Duodenal mucosa (tissue), 2 donors: ENCODE measurements around the gene MYL12A.

ENCODE experiments used
- H3K27ac ChIP-seq: one replicate; pipeline ENCODE4 v1.7.0; 2013; ENCODE audit warnings: low read depth, low read length
- H3K27me3 ChIP-seq, 2 donors: one replicate each; pipeline ENCODE4 v1.7.0; 2013; ENCODE audit warnings: low read length in 2 of 2, control low read depth in 1 of 2; ENCODE audit not compliant: insufficient read depth in 2 of 2, control insufficient read depth in 1 of 2
- H3K36me3 ChIP-seq, 2 donors: one replicate each; pipeline ENCODE4 v1.7.0; 2013; ENCODE audit warnings: low read length in 2 of 2, control low read depth in 1 of 2; ENCODE audit not compliant: insufficient read depth in 2 of 2, control insufficient read depth in 1 of 2
- H3K4me1 ChIP-seq, 2 donors: one replicate each; pipeline ENCODE4 v1.7.0; 2013; ENCODE audit warnings: low read length in 2 of 2, control low read depth in 1 of 2; ENCODE audit not compliant: insufficient read depth in 2 of 2, control insufficient read depth in 1 of 2
- H3K4me3 ChIP-seq, 2 donors: one replicate each; pipeline ENCODE4 v1.7.0; 2013; ENCODE audit warnings: low read length in 2 of 2, low read depth in 1 of 2
- H3K9ac ChIP-seq, 2 donors: one replicate each; pipeline ENCODE4 v1.7.0; 2013; ENCODE audit warnings: low read length in 2 of 2, low read depth in 1 of 2
- H3K9me3 ChIP-seq, 2 donors: one replicate each; pipeline ENCODE4 v1.7.0; 2013; ENCODE audit warnings: low read length in 2 of 2, control low read depth in 1 of 2; ENCODE audit not compliant: control insufficient read depth in 1 of 2

Gene MYL12A

DNA sequence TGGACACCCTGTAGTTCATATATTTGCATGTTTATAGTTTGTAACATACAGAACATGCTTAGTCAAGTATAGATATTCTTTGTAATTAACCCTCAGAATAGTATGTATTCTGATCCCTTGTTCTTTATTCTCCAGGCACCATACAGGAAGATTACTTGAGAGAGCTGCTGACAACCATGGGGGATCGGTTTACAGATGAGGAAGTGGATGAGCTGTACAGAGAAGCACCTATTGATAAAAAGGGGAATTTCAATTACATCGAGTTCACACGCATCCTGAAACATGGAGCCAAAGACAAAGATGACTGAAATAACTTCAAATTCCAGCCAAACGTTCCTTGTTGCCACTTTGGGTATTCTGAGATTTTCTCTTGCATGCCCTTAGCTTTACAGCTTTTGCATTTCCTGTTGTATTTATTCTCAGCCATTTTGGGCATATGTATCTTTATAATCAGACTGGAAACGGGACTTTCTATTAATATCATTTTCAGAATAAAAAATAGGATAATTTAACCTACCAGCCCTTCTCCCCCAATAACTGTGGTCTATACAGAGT lies 8.1 kb downstream of the MYL12A start:
- peaks cover 9 to 27% of the 10 kb centered on the region in 2 donors for H3K4me1 ChIP-seq
- H3K27me3 ChIP-seq: no peaks in the 10 kb centered on the region
- H3K4me3 ChIP-seq: no peak overlapping the region
- H3K36me3 ChIP-seq: peaks cover 46 to 56% of the 10 kb centered on the region in 2 donors
- H3K9me3 ChIP-seq: no peaks in the 10 kb centered on the region
- H3K9ac ChIP-seq: no peak overlapping the region
- H3K27ac ChIP-seq: no peak overlapping the region

DNA sequence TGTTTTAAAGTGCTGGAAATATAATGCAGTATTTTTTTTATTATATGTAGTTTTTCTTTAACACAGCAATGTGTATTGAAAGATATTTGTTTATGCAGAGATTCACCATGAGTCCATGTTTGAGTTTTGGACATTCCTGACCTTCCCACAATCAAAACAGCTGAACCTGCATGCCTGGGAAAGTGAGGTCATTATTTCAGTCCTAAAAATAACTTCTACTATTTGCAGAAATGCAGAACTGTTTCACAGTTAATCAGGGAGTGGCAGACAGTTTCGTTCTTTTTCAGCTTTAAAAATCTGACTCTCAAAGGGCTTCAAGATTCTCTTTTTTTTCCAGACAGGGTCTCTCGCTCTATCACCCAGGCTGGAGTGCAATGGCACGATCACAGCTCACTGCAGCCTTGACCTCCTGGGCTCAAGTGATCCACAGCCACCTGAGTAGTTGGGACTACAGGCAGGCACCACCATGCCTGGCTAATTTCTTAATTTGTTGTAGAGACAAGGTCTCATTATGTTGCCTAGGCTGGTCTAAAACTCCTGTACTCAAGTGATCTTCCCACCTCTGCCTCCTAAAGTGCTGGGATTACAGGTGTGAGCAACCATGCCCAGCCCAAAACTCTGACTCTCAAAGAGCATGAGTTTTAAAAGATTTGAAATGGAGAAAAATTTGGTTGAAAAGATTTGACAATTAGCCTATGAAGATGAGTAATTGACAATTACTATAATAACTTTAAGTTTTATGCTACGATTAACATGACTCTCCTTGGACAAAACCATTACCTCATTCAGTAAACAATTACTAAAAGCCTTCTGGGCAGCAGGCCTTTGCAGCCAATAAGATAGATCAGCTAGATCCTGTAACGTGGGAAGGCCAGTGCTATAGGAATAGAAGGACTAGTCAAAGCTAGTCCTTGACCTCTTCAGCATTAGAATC lies 9.4 kb downstream of the MYL12A start:
- Histone ChIP-seq H3K36me3 (peaks cover 46 to 56% of the 10 kb centered on the region in 2 donors), H3K4me3 (no peak overlapping the region), H3K27ac (no peak overlapping the region), H3K27me3 (no peaks in the 10 kb centered on the region), H3K9ac (no peak overlapping the region), H3K9me3 (no peaks in the 10 kb centered on the region), H3K4me1 (peaks cover 11 to 22% of the 10 kb centered on the region in 2 donors)

DNA sequence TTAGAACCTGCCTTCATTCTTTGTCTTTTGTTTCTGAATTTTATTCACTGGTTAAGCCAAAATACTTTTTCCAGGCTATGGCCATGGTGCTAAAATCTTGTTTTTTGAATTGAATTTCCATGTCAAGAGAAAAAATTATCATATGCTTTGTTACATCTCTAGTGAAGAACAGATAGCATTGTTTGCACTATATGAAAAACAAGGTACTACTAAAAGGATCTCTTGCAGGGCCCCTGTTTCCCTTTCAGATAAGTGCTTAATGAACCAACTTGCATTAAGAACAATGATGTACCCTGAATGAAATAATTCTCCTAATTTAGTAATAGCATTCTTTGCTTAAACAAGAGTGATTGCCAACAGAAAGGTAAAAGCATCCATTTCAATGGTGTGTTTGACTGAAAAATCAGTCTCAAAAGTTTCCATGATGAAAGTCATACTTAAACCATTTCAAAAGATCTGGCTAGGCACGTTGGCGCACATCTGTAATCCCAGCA lies 10.1 kb downstream of the MYL12A start:
- Histone ChIP-seq H3K4me3 (no peak overlapping the region), H3K9ac (no peak overlapping the region), H3K27ac (no peak overlapping the region), H3K27me3 (no peaks in the 10 kb centered on the region), H3K9me3 (no peaks in the 10 kb centered on the region), H3K36me3 (peaks cover 46 to 56% of the 10 kb centered on the region in 2 donors), H3K4me1 (peaks cover 11 to 15% of the 10 kb centered on the region in 2 donors)

DNA sequence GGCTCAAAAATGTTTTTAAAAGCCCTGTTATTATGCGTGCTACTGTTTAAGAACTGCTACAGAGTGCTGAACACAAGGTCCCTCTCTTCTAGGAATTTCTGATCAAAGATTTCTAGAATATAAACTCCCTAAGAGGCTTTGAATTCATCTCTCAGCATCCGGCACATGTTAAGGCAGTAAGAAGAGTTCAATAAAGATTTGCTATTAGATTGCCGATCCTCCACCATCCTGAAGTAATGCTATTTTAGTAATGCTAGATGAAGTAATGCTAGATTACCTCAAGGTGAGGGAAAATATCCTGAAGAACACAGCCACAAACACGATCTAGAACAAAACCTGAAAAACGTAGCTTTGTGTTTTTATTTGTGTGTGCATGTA lies 13.4 kb downstream of the MYL12A start:
- H3K4me1 ChIP-seq: peaks cover 31 to 34% of the 10 kb centered on the region in 2 donors
- peak overlapping the region; percentile 95 to 99 for H3K9ac ChIP-seq
- peak overlapping the region; percentile 96 for H3K27ac ChIP-seq
- H3K4me3 ChIP-seq: peak overlapping the region; percentile 96
- no peaks in the 10 kb centered on the region for H3K9me3 ChIP-seq
- peaks cover 16 to 27% of the 10 kb centered on the region in 2 donors for H3K36me3 ChIP-seq
- H3K27me3 ChIP-seq: no peaks in the 10 kb centered on the region

DNA sequence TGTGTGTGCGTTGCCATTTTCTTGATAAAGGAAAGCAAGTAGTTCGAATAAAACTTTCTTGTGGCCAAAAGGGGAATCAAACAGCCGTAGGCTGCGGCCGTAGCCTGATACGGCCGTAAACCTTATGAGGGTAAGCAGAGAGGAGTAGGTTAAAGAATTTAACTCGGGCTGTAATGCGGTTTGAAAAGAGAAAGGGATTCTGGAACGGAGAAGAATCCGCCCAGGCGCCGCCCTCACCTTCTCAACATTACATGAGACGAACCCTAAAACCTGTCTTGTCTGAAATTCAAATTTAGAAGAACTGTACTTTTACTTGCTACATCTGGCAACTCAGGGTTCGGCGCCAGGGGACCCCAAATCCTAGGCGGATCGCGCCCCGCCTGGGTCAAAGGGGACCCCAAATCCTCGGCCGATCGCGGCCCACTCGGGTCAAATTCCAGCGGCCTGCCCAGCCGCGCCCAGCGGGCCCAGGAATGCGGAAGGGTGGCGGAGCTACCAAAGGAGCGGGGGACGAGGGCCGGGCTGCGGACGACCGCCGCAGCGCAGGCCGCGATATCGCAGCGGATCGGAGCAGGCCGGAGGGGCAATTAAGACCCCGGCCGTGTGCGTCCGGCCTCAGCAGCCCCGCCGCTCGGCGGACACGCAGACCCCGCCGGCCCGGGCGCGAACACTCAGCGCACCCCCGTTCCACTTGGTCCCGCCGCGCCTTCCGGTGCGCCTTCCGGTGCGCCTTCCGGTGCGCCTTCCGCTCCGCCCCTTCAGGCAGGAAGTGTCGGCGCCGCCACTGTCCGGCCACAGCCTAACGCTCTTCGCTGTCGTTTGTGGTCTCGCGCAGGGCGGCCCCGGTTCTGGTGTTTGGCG lies 14.0 kb downstream of the MYL12A start, which contains the start of gene MYL12B:
Gene MYL12B, plus strand, starts transcription at position 761 of the 861 bp plus-strand sequence. CDS start 10,766 bp downstream, outside the sequence.
- Histone ChIP-seq H3K4me1 (peaks cover 37% of the 10 kb centered on the region in 2 donors), H3K27ac (peak within 1 kb of the TSS; percentile 96), H3K27me3 (no peaks in the 10 kb centered on the region), H3K9ac (peak within 1 kb of the TSS; percentile 95 to 99), H3K36me3 (peaks cover 12 to 21% of the 10 kb centered on the region in 2 donors), H3K4me3 (peak within 1 kb of the TSS; percentile 96), H3K9me3 (no peaks in the 10 kb centered on the region)

DNA sequence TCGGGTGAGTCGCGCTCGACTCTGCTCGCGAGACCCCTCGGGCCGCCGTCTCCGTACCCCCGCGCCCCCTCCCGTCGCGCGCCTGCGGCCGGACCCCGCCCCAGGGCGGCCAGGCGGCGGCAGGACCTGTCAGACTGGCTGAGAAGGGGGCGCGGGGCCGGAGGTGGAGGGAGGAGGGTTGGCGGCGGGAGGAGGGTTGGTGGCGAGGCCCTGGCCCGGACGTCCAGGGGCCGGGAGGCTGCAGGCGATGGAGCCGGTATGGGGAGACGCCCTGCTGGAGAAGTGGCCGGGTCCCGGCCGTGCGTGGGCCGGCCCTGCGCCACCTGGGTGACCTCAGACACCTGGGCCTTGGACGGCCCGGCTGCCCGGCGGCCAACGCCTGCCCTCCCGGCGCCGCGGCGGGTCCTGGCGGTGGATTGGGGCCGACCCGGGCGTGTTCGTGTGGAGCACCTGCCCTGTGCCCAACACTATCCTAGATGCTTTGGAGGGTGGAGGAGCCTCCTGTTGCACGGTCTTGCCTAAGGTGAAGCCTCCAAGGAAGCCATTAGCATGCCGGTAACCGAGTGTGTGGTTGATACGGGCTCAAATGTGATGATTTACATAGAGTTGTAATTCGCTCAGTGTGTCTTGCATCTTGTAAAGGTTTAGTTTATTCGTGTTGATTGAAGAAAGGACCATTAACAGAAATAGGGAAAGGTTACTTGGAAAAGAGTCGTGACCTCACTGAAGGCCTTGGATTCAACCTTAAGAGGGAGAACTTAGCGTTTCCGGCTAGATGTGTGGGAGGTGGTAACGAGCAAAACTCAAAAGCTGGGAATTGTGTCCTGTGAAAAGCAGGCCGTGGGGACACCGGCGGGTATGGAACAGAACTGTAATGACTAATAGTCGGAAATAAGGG lies 14.9 kb downstream of the MYL12A start:
- Histone ChIP-seq H3K9me3 (no peaks in the 10 kb centered on the region), H3K36me3 (peaks cover 6 to 12% of the 10 kb centered on the region in 2 donors), H3K27me3 (no peaks in the 10 kb centered on the region), H3K9ac (peak overlapping the region; percentile 95 to 99), H3K27ac (peak overlapping the region; percentile 96), H3K4me3 (peak overlapping the region; percentile 96), H3K4me1 (peaks cover 40 to 45% of the 10 kb centered on the region in 2 donors)

DNA sequence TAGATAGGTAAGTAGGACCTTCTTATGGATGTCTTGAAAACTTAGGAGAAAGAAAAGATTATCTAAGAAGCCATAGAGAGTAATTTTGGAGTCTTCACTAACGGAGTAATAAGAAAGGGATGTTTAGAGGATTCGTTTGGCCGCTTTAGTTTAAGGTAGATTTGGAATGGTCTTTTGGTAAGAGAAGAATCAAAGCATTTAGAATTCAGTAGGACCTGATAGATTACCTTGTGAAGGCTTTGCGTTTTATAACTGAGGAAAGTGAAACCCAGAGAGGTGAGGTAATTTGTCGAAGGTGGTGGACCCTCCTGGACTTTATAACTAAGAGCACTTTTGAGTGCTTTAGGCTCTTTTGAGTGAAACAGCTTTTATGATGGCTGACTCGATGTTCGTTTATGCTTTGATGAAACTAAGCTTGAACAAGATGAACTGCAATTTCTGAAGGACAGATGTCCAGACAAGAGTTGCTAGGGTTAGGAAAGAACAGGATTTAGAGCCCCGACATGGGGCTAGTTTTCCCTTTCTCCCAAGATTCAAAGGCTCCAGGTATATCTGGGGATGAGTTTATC lies 15.6 kb downstream of the MYL12A start:
- Histone ChIP-seq H3K36me3 (peaks cover 0 to 5% of the 10 kb centered on the region in 2 donors), H3K9me3 (no peaks in the 10 kb centered on the region), H3K27me3 (no peaks in the 10 kb centered on the region), H3K4me3 (peak overlapping the region; percentile 96), H3K4me1 (peaks cover 47 to 49% of the 10 kb centered on the region in 2 donors), H3K9ac (peak overlapping the region; percentile 95 to 99), H3K27ac (peak overlapping the region; percentile 96)

DNA sequence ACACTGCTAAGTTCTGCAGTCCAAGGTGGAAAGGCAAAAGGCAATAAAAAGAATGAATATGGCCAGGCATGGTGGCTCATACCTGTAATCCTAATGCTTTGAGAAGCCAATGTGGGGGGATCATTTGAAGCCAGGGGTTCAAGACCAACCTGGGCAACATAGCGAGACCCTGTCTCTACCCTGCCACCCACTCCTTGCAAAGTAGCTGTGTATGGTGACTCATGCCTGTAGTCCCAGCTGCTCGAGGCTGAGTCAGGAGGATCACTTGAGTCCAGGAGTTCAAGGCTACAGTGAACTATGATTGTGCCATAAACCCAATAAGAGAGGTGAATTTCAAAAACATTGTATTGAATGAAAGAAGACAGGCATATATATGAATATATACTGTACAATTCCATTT lies 16.8 kb downstream of the MYL12A start:
- no peak overlapping the region for H3K27ac ChIP-seq
- peak overlapping the region; percentile 39 to 96 for H3K4me3 ChIP-seq
- H3K9me3 ChIP-seq: no peaks in the 10 kb centered on the region
- peaks cover 0 to under 1% of the 10 kb centered on the region in 2 donors for H3K36me3 ChIP-seq
- peaks cover 56 to 60% of the 10 kb centered on the region in 2 donors for H3K4me1 ChIP-seq
- peak overlapping the region in 1 of 2 donors; percentile 7 for H3K9ac ChIP-seq
- H3K27me3 ChIP-seq: no peaks in the 10 kb centered on the region
